Fibroblast of lung (primary cell): Measurements from ENCODE around the gene PPP6R3. TPM values are rescaled to one million over a fixed set of nuclear protein-coding genes. Genes with fewer than 3 reads are reported as not detected.

Experiments
- DNase-seq, 2 donors: peaks; one replicate each; pipeline versions ENCODE4 v3.0.0 to v3.0.0-alpha.2; 2010; ENCODE audit warnings: low read depth in 2 of 2
- H2AFZ ChIP-seq: 2 replicates; pipeline ENCODE4 v1.5.1; 2012; ENCODE audit warnings: low read length, control low read depth, inconsistent platforms
- H3K27ac ChIP-seq: 2 replicates; pipeline ENCODE4 v1.5.1; 2011; ENCODE audit warnings: low read length, control low read depth; ENCODE audit not compliant: insufficient read depth
- H3K27me3 ChIP-seq: 2 replicates; pipeline ENCODE4 v1.5.1; 2011; ENCODE audit warnings: mild to moderate bottlenecking, low read length; ENCODE audit not compliant: control insufficient read depth, insufficient read depth
- H3K36me3 ChIP-seq: 2 replicates; pipeline ENCODE4 v1.5.1; 2011; ENCODE audit warnings: low read length; ENCODE audit not compliant: control insufficient read depth, insufficient read depth
- H3K4me1 ChIP-seq: 2 replicates; pipeline ENCODE4 v1.5.1; 2011; ENCODE audit warnings: low read length; ENCODE audit not compliant: control insufficient read depth, insufficient read depth; ENCODE audit errors: extremely low read depth
- H3K4me2 ChIP-seq: 2 replicates; pipeline ENCODE4 v1.5.1; 2011; ENCODE audit warnings: low read length, control low read depth; ENCODE audit not compliant: insufficient read depth; ENCODE audit errors: extremely low read depth
- H3K4me3 ChIP-seq, 4 experiments: fragments of 200-600 bp in 1 of 4; sonication (generic) in 1 of 4; replicated peaks in 1 of 4; 2 replicates each; pipeline ENCODE4 v1.5.1; 2011 to 2016; ENCODE audit warnings: low read length in 4 of 4, low read depth in 3 of 4, mild to moderate bottlenecking in 3 of 4, control low read depth in 2 of 4, inconsistent platforms in 1 of 4, mixed read lengths in 1 of 4; ENCODE audit not compliant: insufficient read depth in 1 of 4; ENCODE audit errors: control extremely low read depth in 1 of 4
- H3K79me2 ChIP-seq: 2 replicates; pipeline ENCODE4 v1.5.1; 2012; ENCODE audit warnings: mild to moderate bottlenecking, low read length, inconsistent platforms; ENCODE audit not compliant: control insufficient read depth, insufficient read depth
- H3K9ac ChIP-seq: 2 replicates; pipeline ENCODE4 v1.5.1; 2011; ENCODE audit warnings: mild to moderate bottlenecking, low read length, control low read depth; ENCODE audit not compliant: insufficient read depth
- H3K9me3 ChIP-seq: 2 replicates; pipeline ENCODE4 v1.5.1; 2012; ENCODE audit warnings: low read depth, low read length; ENCODE audit not compliant: control insufficient read depth, insufficient read depth
- H4K20me1 ChIP-seq: 2 replicates; pipeline ENCODE4 v1.5.1; 2011; ENCODE audit warnings: low read length; ENCODE audit not compliant: control insufficient read depth, insufficient read depth; ENCODE audit errors: extremely low read depth
- CTCF ChIP-seq, 2 donors: IDR thresholded peaks in 1 of 2; conservative IDR thresholded peaks in 1 of 2; 1 replicate in 1 of 2; 2 replicates in 1 of 2; pipeline ENCODE4 v1.5.1; 2011 to 2012; ENCODE audit warnings: low read length in 2 of 2, control low read depth in 1 of 2, inconsistent platforms in 1 of 2, low read depth in 1 of 2, mild to moderate bottlenecking in 1 of 2
- EZH2 ChIP-seq: IDR thresholded peaks from 2 replicates; pipeline ENCODE4 v1.5.1; 2012; ENCODE audit warnings: low read length, control low read depth, mild to moderate bottlenecking; ENCODE audit errors: missing control alignments
- polyA plus RNA-seq, 2 donors: library from polyadenylated mRNA; depleted of rRNA in 1 of 2; stranded (reverse) in 1 of 2; unstranded in 1 of 2; fragments of >200 nt; gene quantifications; 2 replicates each; pipeline ENCODE4 v1.2.1, GENCODE V29; 2011 to 2012; ENCODE audit warnings: missing spikeins in 1 of 2
- total RNA-seq: library from RNA; depleted of rRNA; stranded (reverse); fragments of >200 nt; gene quantifications from 2 replicates; pipeline ENCODE4 v1.2.1, GENCODE V29; 2014

Gene PPP6R3
- total and polyA plus RNA-seq, 2 donors (not counting 1 experiment from before 2014, with no cell fraction given), result 44.2 to 120 TPM

DNA sequence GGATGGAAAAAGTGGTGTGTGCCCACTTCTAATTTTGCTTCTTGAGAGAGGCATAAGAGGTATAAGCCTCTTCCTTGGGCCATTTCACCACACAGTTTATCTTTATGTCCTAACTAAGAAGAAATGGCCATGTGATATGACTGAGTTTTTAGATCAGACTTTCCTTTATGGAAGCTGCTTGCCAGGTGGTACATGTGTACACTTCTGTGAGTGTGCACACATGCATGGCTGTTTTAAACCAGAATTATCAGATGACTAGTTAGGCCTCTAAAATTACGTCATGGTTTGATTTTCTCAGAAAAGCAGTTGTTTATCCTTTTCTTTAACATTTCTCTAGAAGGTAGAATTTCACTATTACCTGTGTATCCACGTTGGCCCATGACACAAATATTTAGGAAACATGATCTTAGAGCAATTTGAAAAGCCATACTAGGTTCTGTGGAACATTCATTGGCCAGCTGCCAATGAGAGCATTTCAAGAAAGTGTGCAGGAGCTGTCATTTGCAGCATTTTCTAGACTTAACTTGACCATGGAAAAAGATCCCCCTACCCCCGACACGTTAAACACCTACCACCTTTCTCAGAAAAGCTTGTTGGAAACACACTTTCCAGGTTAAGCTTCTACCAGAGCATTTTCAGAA lies 114.6 kb downstream of the PPP6R3 start:
- Histone ChIP-seq H3K9me3 (no peaks in the 10 kb centered on the region), H3K36me3 (peaks cover 5% of the 10 kb centered on the region), H4K20me1 (no peaks in the 10 kb centered on the region)

GRCh38 chr11:68579455-68579854 lies 118.9 kb downstream of the PPP6R3 start:
- H3K36me3 ChIP-seq, result peaks cover 2% of the 10 kb centered on the region
- H3K4me2 ChIP-seq, result no peak overlapping the region
- no peaks in the 10 kb centered on the region for H4K20me1 ChIP-seq
- no peak overlapping the region for H3K27ac ChIP-seq
- no peak overlapping the region for H3K9ac ChIP-seq
- H3K27me3 ChIP-seq, result no peaks in the 10 kb centered on the region
- no peaks in the 10 kb centered on the region for H3K9me3 ChIP-seq
- H2AFZ ChIP-seq, result no peak overlapping the region
- H3K79me2 ChIP-seq, result peaks cover 2% of the 10 kb centered on the region
- TF ChIP-seq CTCF (conservative IDR thresholded peaks at IDR 0.05 in 1 of 2, IDR thresholded peaks at IDR 0.05 in 1 of 2; ENCODE audit: low read depth in 1 of 2, low read length in 2 of 2), result no peak
- TF ChIP-seq EZH2, result no peak
- peak; percentile 47 to 58 for DNase-seq
- H3K4me3 ChIP-seq, result no peak overlapping the region
- peaks cover 3% of the 10 kb centered on the region for H3K4me1 ChIP-seq

More for the DNA sequence above, 114.6 kb downstream of the PPP6R3 start:
- no peaks in the 10 kb centered on the region for H3K4me1 ChIP-seq
- H3K9ac ChIP-seq, result no peak overlapping the region
- TF ChIP-seq CTCF (conservative IDR thresholded peaks at IDR 0.05 in 1 of 2, IDR thresholded peaks at IDR 0.05 in 1 of 2; ENCODE audit: low read depth in 1 of 2, low read length in 2 of 2) (no peak), EZH2 (no peak)
- no peak overlapping the region for H3K4me2 ChIP-seq
- H3K79me2 ChIP-seq, result peaks cover 2% of the 10 kb centered on the region
- no peak overlapping the region for H2AFZ ChIP-seq
- no peaks in the 10 kb centered on the region for H3K27me3 ChIP-seq
- no peak overlapping the region for H3K27ac ChIP-seq
- H3K4me3 ChIP-seq, result no peak overlapping the region
- DNase-seq, result peak in 1 of 2 donors; percentile 9

DNA sequence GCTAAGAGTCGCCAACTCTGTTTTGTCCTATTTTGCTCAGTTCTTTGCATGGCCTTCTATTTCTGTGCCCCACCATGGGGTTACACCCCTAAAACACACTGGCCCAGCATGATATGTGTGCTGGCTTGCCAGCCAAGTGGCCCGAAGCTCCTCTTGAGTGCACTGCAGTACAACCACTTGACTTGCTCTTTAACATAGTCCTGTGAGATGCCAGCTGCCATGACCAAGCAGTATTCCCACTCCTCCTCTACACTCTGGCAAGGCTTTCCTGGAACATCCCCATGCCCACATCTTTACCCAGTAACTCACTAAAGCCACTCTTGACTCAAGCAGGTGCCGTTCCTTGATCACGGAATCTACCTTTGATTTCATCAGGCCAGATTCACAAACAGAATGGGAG lies 120.9 kb downstream of the PPP6R3 start:
- no peaks in the 10 kb centered on the region for H3K9me3 ChIP-seq
- TF ChIP-seq EZH2, result no peak
- TF ChIP-seq CTCF (conservative IDR thresholded peaks at IDR 0.05 in 1 of 2, IDR thresholded peaks at IDR 0.05 in 1 of 2; ENCODE audit: low read depth in 1 of 2, low read length in 2 of 2), result no peak
- no peak for DNase-seq

More for the DNA sequence above, 120.9 kb downstream of the PPP6R3 start:
- Histone ChIP-seq H3K36me3 (no peaks in the 10 kb centered on the region), H3K27me3 (no peaks in the 10 kb centered on the region), H3K9ac (no peak overlapping the region), H3K27ac (no peak overlapping the region), H3K4me2 (no peak overlapping the region), H2AFZ (no peak overlapping the region), H3K4me3 (no peak overlapping the region), H3K79me2 (peaks cover 2% of the 10 kb centered on the region), H3K4me1 (peaks cover 3% of the 10 kb centered on the region), H4K20me1 (no peaks in the 10 kb centered on the region)
